ENCODE results near the gene PTPN23. TPM values are rescaled to one million over a fixed set of nuclear protein-coding genes. Genes with fewer than 3 reads are reported as not detected.
A peak's percentile ranks its signal among the peaks of the same experiment; 100 is the strongest.

Gene PTPN23
- polyA plus RNA-seq, 3 donors = 1.2 to 13.7 (median 1.3) TPM

GRCh38 chr3:47398228-47398627 lies 17.4 kb downstream of the PTPN23 start:
- H3K4me3 ChIP-seq (replicated peaks in 1 of 3; ENCODE audit: low read depth in 2 of 3, low read length in 3 of 3) = no peak overlapping the region
- Mint-ChIP-seq H3K36me3 (peaks cover 44 to 71% of the 10 kb centered on the region in 2 donors), H3K4me3 (no peak overlapping the region), H3K9me3 (peaks cover 0 to 2% (median 0%) of the 10 kb centered on the region in 7 donors), H3K27ac (peak overlapping the region in 1 of 7 donors; percentile 48), H3K4me1 (peaks cover 6% of the 10 kb centered on the region), H3K27me3 (ENCODE audit: low read depth in 3 of 3) (peaks cover 0 to 3% (median 1%) of the 10 kb centered on the region in 3 donors)
- DNase-seq = no peak
- no peak overlapping the region for H2AFZ ChIP-seq (ENCODE audit: insufficient read depth, low read depth, low read length, poor library complexity, severe bottlenecking)
- no peak for TF ChIP-seq CTCF (IDR thresholded peaks at IDR 0.05)
- peaks cover 82% of the 10 kb centered on the region for H4K20me1 ChIP-seq (ENCODE audit: insufficient read depth, low read length)
- no peaks in the 10 kb centered on the region for H3K27me3 ChIP-seq (ENCODE audit: control insufficient read depth in 2 of 2, insufficient read depth in 2 of 2, low read length in 2 of 2)
- peaks cover 60% of the 10 kb centered on the region for H3K79me2 ChIP-seq (ENCODE audit: insufficient read depth, low read length)
- WGBS (ENCODE audit: insufficient coverage) = no CpG with 5 or more reads among the region's 7 CpGs
- no peak overlapping the region for H3K4me2 ChIP-seq (replicated peaks; ENCODE audit: extremely low read depth, low read length, poor library complexity, severe bottlenecking)
- no peak overlapping the region for H3K27ac ChIP-seq (ENCODE audit: low read depth in 1 of 2, low read length in 2 of 2)
- H3K9me3 ChIP-seq (replicated peaks in 1 of 2; ENCODE audit: control insufficient read depth in 1 of 2, insufficient read depth in 1 of 2, low read length in 2 of 2) = no peaks in the 10 kb centered on the region
- H3K9ac ChIP-seq (ENCODE audit: insufficient read depth, low read length, poor library complexity, severe bottlenecking) = no peak overlapping the region
- H3K4me1 ChIP-seq (ENCODE audit: control insufficient read depth in 1 of 2, insufficient read depth in 2 of 2, low read length in 2 of 2) = no peaks in the 10 kb centered on the region
- peaks cover 30 to 82% of the 10 kb centered on the region in 2 donors for H3K36me3 ChIP-seq (replicated peaks in 1 of 2; ENCODE audit: control insufficient read depth in 1 of 2, insufficient read depth in 2 of 2, low read length in 2 of 2)
- intact Hi-C loops (cut with micrococcal nuclease) = no loop called here

GRCh38 chr3:47399016-47399415 lies 18.2 kb downstream of the PTPN23 start:
- Histone ChIP-seq H3K27me3 (ENCODE audit: control insufficient read depth in 2 of 2, insufficient read depth in 2 of 2, low read length in 2 of 2) (no peaks in the 10 kb centered on the region), H3K9me3 (replicated peaks in 1 of 2; ENCODE audit: control insufficient read depth in 1 of 2, insufficient read depth in 1 of 2, low read length in 2 of 2) (no peaks in the 10 kb centered on the region), H4K20me1 (ENCODE audit: insufficient read depth, low read length) (peaks cover 83% of the 10 kb centered on the region), H2AFZ (ENCODE audit: insufficient read depth, low read depth, low read length, poor library complexity, severe bottlenecking) (no peak overlapping the region), H3K4me1 (ENCODE audit: control insufficient read depth in 1 of 2, insufficient read depth in 2 of 2, low read length in 2 of 2) (no peaks in the 10 kb centered on the region), H3K27ac (ENCODE audit: low read depth in 1 of 2, low read length in 2 of 2) (no peak overlapping the region), H3K36me3 (replicated peaks in 1 of 2; ENCODE audit: control insufficient read depth in 1 of 2, insufficient read depth in 2 of 2, low read length in 2 of 2) (peaks cover 35 to 86% of the 10 kb centered on the region in 2 donors), H3K9ac (ENCODE audit: insufficient read depth, low read length, poor library complexity, severe bottlenecking) (no peak overlapping the region), H3K4me3 (replicated peaks in 1 of 3; ENCODE audit: low read depth in 2 of 3, low read length in 3 of 3) (no peak overlapping the region), H3K79me2 (ENCODE audit: insufficient read depth, low read length) (peaks cover 59% of the 10 kb centered on the region), H3K4me2 (replicated peaks; ENCODE audit: extremely low read depth, low read length, poor library complexity, severe bottlenecking) (no peak overlapping the region)
- Mint-ChIP-seq H3K4me3 (no peak overlapping the region), H3K9me3 (peaks cover 0 to 2% (median 0%) of the 10 kb centered on the region in 7 donors), H3K4me1 (peaks cover 4% of the 10 kb centered on the region), H3K36me3 (peaks cover 50 to 76% of the 10 kb centered on the region in 2 donors), H3K27me3 (ENCODE audit: low read depth in 3 of 3) (peaks cover 0 to 3% (median 1%) of the 10 kb centered on the region in 3 donors), H3K27ac (peak overlapping the region in 2 of 7 donors; percentile 15 to 18)
- 75% methylated on average over 1 of the region's 1 CpG for WGBS (ENCODE audit: insufficient coverage)
- intact Hi-C loops (cut with micrococcal nuclease) = no loop called here
- no peak for DNase-seq
- no peak for TF ChIP-seq CTCF (IDR thresholded peaks at IDR 0.05)
